OCI-LY1 (cell line): ENCODE results near the gene RTTN.

Source experiments
- H2AFZ ChIP-seq: fragments of 200-600 bp; sonication (generic), shearing (Covaris generic); 2 replicates; pipeline ENCODE4 v1.6.0; 2014; ENCODE audit warnings: antibody characterized with exemption, mild to moderate bottlenecking, low read length
- H3F3A ChIP-seq: fragments of 200-600 bp; sonication (generic), shearing (Covaris generic); 2 replicates; pipeline ENCODE4 v1.6.0; 2014; ENCODE audit warnings: mild to moderate bottlenecking, antibody characterized with exemption, low read length, moderate library complexity; ENCODE audit not compliant: insufficient read depth
- H3K27ac ChIP-seq: fragments of 200-600 bp; sonication (generic); 2 replicates; pipeline ENCODE4 v1.5.1; 2014; ENCODE audit warnings: low read length, mixed run types, mild to moderate bottlenecking, low read depth; ENCODE audit not compliant: poor library complexity, severe bottlenecking
- H3K27me3 ChIP-seq: fragments of 200-600 bp; sonication (generic); 2 replicates; pipeline ENCODE4 v1.6.0; 2014; ENCODE audit warnings: antibody characterized with exemption, mild to moderate bottlenecking, low read length, moderate library complexity; ENCODE audit not compliant: insufficient read depth
- H3K36me3 ChIP-seq: fragments of 200-600 bp; sonication (generic); 2 replicates; pipeline ENCODE4 v1.6.1; 2014; ENCODE audit warnings: mild to moderate bottlenecking, antibody characterized with exemption, low read length, moderate library complexity, mixed read lengths; ENCODE audit not compliant: insufficient read depth
- H3K4me1 ChIP-seq: fragments of 200-600 bp; sonication (generic); 2 replicates; pipeline ENCODE4 v1.5.1; 2014; ENCODE audit warnings: mild to moderate bottlenecking, low read length, moderate library complexity; ENCODE audit not compliant: insufficient read depth, severe bottlenecking
- H3K4me2 ChIP-seq: fragments of 200-600 bp; sonication (generic), shearing (Covaris generic); 2 replicates; pipeline ENCODE4 v1.6.1; 2014; ENCODE audit warnings: low read length
- H3K4me3 ChIP-seq: fragments of 200-600 bp; sonication (generic); 2 replicates; pipeline ENCODE4 v1.5.1; 2014; ENCODE audit warnings: low read length, low read depth, mild to moderate bottlenecking, mixed read lengths; ENCODE audit not compliant: poor library complexity, severe bottlenecking
- H3K79me2 ChIP-seq: fragments of 200-600 bp; shearing (Covaris generic); 2 replicates; pipeline ENCODE4 v1.6.1; 2016; ENCODE audit warnings: mixed run types, low read length, mixed read lengths; ENCODE audit not compliant: insufficient read depth
- H3K9ac ChIP-seq: fragments of 200-600 bp; sonication (generic), shearing (Covaris generic); 2 replicates; pipeline ENCODE4 v1.6.1; 2014; ENCODE audit warnings: mild to moderate bottlenecking, low read length, mixed read lengths
- H3K9me2 ChIP-seq: fragments of 200-600 bp; sonication (generic), shearing (Covaris generic); 2 replicates; pipeline ENCODE4 v1.6.1; 2014; ENCODE audit warnings: low read depth, mild to moderate bottlenecking, low read length, mixed read lengths
- H3K9me3 ChIP-seq: fragments of 200-600 bp; shearing (Covaris generic); 2 replicates; pipeline ENCODE4 v1.6.1; 2014; ENCODE audit warnings: low read length, mixed read lengths
- H4K20me1 ChIP-seq: fragments of 200-600 bp; sonication (generic), shearing (Covaris generic); 2 replicates; pipeline ENCODE4 v1.6.0; 2016; ENCODE audit warnings: mild to moderate bottlenecking, low read length; ENCODE audit not compliant: insufficient read depth
- CTCF ChIP-seq: fragments of 200-600 bp; sonication (generic), shearing (Covaris generic); IDR thresholded peaks from 2 replicates; pipeline ENCODE4 v1.5.1; 2017; ENCODE audit warnings: mild to moderate bottlenecking, antibody characterized with exemption, low read length, moderate library complexity, mixed read lengths
- EZH2 ChIP-seq: fragments of 200-600 bp; sonication (generic), shearing (Covaris generic); IDR thresholded peaks from 2 replicates; pipeline ENCODE4 v1.8.0; 2017; ENCODE audit warnings: borderline replicate concordance, mixed run types, mild to moderate bottlenecking, antibody characterized with exemption, low read length, moderate library complexity, mixed read lengths

Gene RTTN

GRCh38 chr18:70221156-70221914 lies 15.8 kb upstream of the RTTN start:
- H3K4me3 ChIP-seq = no peak overlapping the region
- H3K9me2 ChIP-seq = no peaks in the 10 kb centered on the region
- H3K36me3 ChIP-seq = no peaks in the 10 kb centered on the region
- no peaks in the 10 kb centered on the region for H3K79me2 ChIP-seq
- H3K4me1 ChIP-seq = no peaks in the 10 kb centered on the region
- no peaks in the 10 kb centered on the region for H3F3A ChIP-seq
- no peaks in the 10 kb centered on the region for H3K9me3 ChIP-seq
- TF ChIP-seq EZH2 (no peak), CTCF (no peak)
- H4K20me1 ChIP-seq = no peaks in the 10 kb centered on the region
- no peak overlapping the region for H3K9ac ChIP-seq
- H3K27ac ChIP-seq = no peak overlapping the region
- no peak overlapping the region for H3K4me2 ChIP-seq
- H2AFZ ChIP-seq = no peak overlapping the region
- 0 out of 2 replicates have a peak, but pooled peaks cover 4% of the 10 kb centered on the region for H3K27me3 ChIP-seq

DNA sequence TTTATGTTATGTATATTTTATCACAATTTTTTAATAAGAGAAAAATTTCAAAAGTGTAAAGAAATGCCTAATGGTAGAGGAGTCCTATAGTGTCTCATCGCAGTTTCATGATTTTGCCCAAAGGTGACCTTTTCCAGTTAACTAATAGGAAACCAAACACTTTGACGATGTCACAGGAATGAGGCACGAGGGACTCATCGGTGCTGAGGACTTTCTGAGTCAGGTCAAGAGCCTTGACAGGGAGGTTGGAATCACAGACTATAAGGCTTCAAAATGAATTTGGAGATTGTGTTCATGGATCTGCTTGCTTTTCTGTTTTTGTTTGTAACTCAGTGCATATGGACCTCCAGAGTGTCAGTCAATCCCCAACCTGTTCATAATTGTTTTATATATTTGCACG lies 15.1 kb upstream of the RTTN start:
- no peaks in the 10 kb centered on the region for H3K9me2 ChIP-seq
- TF ChIP-seq EZH2 (no peak), CTCF (no peak)
- no peaks in the 10 kb centered on the region for H3K36me3 ChIP-seq
- H3K27ac ChIP-seq = no peak overlapping the region
- H3K9me3 ChIP-seq = no peaks in the 10 kb centered on the region
- H3K9ac ChIP-seq = no peak overlapping the region
- no peak overlapping the region for H2AFZ ChIP-seq
- H3K27me3 ChIP-seq = 0 out of 2 replicates have a peak, but pooled peaks cover 4% of the 10 kb centered on the region
- no peaks in the 10 kb centered on the region for H3K4me1 ChIP-seq
- H3K4me2 ChIP-seq = no peak overlapping the region
- no peaks in the 10 kb centered on the region for H3K79me2 ChIP-seq
- H3F3A ChIP-seq = no peaks in the 10 kb centered on the region
- H3K4me3 ChIP-seq = no peak overlapping the region
- no peaks in the 10 kb centered on the region for H4K20me1 ChIP-seq

DNA sequence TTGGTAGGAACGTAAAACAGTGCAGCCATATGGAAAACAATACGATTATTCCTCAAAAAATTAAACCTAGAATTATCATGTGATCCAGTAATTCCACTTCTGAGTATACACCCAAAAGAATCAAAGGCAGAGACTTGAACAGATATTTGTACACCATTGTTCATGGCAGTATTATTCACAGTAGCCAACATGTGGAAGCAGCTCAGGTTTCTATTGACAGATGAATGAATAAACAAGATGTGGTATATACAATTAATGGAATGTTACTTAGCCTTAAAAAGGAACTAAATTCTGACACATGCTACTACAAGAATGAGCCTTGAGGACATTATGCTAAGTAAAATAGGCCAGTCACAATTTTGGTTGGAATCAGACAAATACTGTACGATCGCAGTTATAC lies 14.2 kb upstream of the RTTN start:
- no peaks in the 10 kb centered on the region for H3K79me2 ChIP-seq
- 0 out of 2 replicates have a peak, but pooled peaks cover 4% of the 10 kb centered on the region for H3K27me3 ChIP-seq
- no peaks in the 10 kb centered on the region for H4K20me1 ChIP-seq
- TF ChIP-seq CTCF = no peak
- TF ChIP-seq EZH2 = no peak
- no peaks in the 10 kb centered on the region for H3K9me2 ChIP-seq
- no peaks in the 10 kb centered on the region for H3K9me3 ChIP-seq
- no peak overlapping the region for H3K9ac ChIP-seq
- H3K27ac ChIP-seq = no peak overlapping the region
- no peak overlapping the region for H3K4me3 ChIP-seq
- H3K36me3 ChIP-seq = no peaks in the 10 kb centered on the region
- no peak overlapping the region for H2AFZ ChIP-seq
- no peak overlapping the region for H3K4me2 ChIP-seq
- no peaks in the 10 kb centered on the region for H3K4me1 ChIP-seq
- no peaks in the 10 kb centered on the region for H3F3A ChIP-seq
